Activated naive CD8-positive, alpha-beta T cell treated with anti-CD3 and anti-CD28 coated beads, Interleukin-2, amount 50 U/mL, for 24 hours (primary cell): ENCODE data around the gene DDX60.
A peak's percentile ranks its signal among the peaks of the same experiment; 100 is the strongest.
"Not testable (repeated sequence)": the region's sequence is repeated elsewhere in the genome, so short reads cannot be mapped to it uniquely, and the experiment has no call there.

Experiments used
- ATAC-seq: fragments of 150-1000 bp; cut with Tn5 transposase; one replicate; pipeline ENCODE4 v1.10.0; 2021
- DNase-seq: peaks from one replicate; pipeline ENCODE4 v3.0.0; 2021
- H3K27ac Mint-ChIP-seq: one replicate; pipeline ENCODE4 v1.8.0; 2021; ENCODE audit warnings: mild to moderate bottlenecking, mixed read lengths
- H3K27me3 Mint-ChIP-seq: one replicate; pipeline ENCODE4 v1.8.0; 2021; ENCODE audit warnings: mixed read lengths
- H3K36me3 Mint-ChIP-seq: one replicate; pipeline ENCODE4 v1.8.0; 2021; ENCODE audit warnings: low read depth, mixed read lengths
- H3K4me1 Mint-ChIP-seq: one replicate; pipeline ENCODE4 v1.8.0; 2021; ENCODE audit warnings: mixed read lengths
- H3K4me3 Mint-ChIP-seq: one replicate; pipeline ENCODE4 v1.8.0; 2021; ENCODE audit warnings: mild to moderate bottlenecking, moderate library complexity, mixed read lengths
- H3K9me3 Mint-ChIP-seq: one replicate; pipeline ENCODE4 v1.8.0; 2021; ENCODE audit warnings: mixed read lengths

Gene DDX60, protein sequence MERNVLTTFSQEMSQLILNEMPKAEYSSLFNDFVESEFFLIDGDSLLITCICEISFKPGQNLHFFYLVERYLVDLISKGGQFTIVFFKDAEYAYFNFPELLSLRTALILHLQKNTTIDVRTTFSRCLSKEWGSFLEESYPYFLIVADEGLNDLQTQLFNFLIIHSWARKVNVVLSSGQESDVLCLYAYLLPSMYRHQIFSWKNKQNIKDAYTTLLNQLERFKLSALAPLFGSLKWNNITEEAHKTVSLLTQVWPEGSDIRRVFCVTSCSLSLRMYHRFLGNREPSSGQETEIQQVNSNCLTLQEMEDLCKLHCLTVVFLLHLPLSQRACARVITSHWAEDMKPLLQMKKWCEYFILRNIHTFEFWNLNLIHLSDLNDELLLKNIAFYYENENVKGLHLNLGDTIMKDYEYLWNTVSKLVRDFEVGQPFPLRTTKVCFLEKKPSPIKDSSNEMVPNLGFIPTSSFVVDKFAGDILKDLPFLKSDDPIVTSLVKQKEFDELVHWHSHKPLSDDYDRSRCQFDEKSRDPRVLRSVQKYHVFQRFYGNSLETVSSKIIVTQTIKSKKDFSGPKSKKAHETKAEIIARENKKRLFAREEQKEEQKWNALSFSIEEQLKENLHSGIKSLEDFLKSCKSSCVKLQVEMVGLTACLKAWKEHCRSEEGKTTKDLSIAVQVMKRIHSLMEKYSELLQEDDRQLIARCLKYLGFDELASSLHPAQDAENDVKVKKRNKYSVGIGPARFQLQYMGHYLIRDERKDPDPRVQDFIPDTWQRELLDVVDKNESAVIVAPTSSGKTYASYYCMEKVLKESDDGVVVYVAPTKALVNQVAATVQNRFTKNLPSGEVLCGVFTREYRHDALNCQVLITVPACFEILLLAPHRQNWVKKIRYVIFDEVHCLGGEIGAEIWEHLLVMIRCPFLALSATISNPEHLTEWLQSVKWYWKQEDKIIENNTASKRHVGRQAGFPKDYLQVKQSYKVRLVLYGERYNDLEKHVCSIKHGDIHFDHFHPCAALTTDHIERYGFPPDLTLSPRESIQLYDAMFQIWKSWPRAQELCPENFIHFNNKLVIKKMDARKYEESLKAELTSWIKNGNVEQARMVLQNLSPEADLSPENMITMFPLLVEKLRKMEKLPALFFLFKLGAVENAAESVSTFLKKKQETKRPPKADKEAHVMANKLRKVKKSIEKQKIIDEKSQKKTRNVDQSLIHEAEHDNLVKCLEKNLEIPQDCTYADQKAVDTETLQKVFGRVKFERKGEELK (N-terminal part only)

DNA sequence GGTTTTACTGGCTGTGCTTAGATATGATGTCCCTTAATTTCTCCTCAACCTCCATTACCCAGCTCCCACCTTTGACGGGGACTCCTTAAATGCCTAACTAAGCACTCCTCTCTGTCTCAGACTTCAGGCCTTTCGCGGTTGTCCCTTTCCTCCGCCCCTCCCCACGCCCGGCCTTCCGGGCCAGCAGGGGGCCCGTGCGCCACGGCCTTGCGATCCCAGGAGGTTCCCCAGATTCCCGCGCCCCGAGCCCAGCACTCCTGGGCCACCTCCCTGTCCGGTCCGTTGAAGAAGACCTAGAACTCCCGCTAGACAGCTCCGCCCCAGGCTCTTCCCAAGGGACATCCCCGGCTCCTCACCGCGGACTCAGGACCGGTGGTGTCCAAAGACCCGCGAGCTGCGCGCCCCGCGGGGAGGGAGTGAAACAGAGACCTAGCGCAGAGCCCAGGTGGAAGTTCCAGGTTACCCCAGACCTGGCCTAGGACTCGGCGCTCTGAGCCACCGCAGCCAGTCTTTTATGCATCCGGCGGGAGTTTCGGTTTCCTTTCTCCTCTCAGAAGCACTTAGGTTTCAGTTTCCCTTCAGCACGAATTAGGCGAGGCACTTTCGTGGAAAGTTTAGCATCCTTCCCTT lies at the start of gene DDX60:
DDX60 (minus strand) TSS at position 487 of the 630 bp plus-strand sequence. CDS start 7,493 bp downstream, outside the sequence.
- Mint-ChIP-seq H3K9me3 (no peaks in the 10 kb centered on the region), H3K27ac (peak within 1 kb of the TSS; percentile 90), H3K4me1 (peaks cover 30% of the 10 kb centered on the region), H3K4me3 (peak within 1 kb of the TSS; percentile 88), H3K36me3 (no peaks in the 10 kb centered on the region), H3K27me3 (no peaks in the 10 kb centered on the region)
- ATAC-seq (peak; percentile 97), DNase-seq (peak; percentile 79)

DNA sequence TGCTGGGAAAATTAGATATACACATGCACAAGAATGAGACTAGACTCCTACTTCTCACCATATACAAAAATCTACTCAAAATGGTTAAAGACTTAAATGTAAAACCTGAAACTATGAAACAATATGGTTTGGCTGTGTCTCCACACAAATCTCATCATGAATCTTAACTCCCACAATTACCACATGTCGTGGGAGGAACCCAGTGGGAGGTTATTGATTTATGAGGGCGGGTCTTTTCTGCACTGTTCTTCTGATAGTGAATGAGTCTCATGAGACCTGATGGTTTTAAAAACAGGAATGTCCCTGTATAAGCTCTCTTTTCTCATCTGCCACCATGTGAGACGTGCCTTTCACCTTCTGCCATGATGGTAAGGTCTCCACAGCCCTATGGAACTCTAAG lies 48.5 kb upstream of the DDX60 start:
- Mint-ChIP-seq H3K27ac (no peak overlapping the region), H3K4me3 (no peak overlapping the region), H3K36me3 (peaks cover 70% of the 10 kb centered on the region), H3K27me3 (no peaks in the 10 kb centered on the region), H3K9me3 (peaks cover 26% of the 10 kb centered on the region), H3K4me1 (peaks cover 2% of the 10 kb centered on the region)
- ATAC-seq (no peak), DNase-seq (no peak)

DNA sequence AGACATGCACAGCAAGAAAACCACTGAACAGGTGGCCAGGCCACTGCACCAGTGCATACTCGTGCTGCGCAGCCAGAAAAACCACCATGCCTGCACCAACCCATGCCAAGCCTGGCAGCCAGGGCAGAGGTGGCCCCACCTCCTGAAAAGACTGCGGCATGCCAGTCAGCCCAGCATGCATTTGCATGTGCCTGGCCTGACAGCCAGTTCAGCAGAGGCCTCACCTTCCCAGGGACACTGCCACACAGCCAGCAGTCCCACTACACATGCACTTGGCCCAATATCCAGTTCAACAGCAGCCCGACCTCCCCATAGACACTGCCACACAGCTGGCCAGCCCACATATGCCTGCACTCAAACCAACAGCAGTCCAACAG lies 43.5 kb upstream of the DDX60 start:
- no peak for DNase-seq
- H3K4me3 Mint-ChIP-seq: no peak overlapping the region
- H3K27ac Mint-ChIP-seq: no peak overlapping the region
- H3K27me3 Mint-ChIP-seq: no peaks in the 10 kb centered on the region
- H3K9me3 Mint-ChIP-seq: peaks cover 24% of the 10 kb centered on the region
- peaks cover 74% of the 10 kb centered on the region for H3K36me3 Mint-ChIP-seq
- peaks cover 2% of the 10 kb centered on the region for H3K4me1 Mint-ChIP-seq
- ATAC-seq: no peak

DNA sequence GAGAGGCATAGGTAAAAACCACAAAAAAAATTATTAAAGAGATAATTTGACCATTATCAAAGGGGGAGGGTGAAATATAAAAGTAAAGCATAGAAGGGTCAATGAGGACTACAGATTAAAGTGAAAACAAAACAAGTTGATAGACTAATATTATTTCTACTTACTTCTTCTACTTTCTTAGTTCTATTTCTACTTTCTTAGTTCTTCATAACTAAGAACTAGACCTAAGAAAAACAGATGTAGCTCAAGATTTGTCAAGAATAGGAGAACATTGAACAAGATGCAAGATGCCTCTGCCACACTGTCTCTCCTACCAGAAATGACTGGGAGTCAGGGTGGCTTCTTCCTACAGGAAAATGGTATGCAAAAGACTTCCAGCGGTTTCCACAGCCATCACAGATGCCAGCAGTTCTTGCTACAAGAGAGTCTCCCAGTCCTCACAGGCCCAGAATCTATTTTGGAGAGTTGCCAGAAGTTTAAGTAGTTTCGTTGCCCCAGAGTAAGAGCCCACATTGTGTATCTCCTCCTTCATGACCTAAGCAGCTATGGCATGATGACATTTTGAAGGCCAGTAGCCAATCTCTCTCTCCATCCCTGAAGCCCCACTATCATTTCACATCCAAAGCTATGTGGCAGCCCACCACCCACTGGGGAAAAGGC lies 42.9 kb upstream of the DDX60 start:
- peaks cover 2% of the 10 kb centered on the region for H3K4me1 Mint-ChIP-seq
- H3K27me3 Mint-ChIP-seq: no peaks in the 10 kb centered on the region
- no peak overlapping the region for H3K27ac Mint-ChIP-seq
- no peak overlapping the region for H3K4me3 Mint-ChIP-seq
- ATAC-seq (no peak), DNase-seq (no peak)
- H3K9me3 Mint-ChIP-seq: peaks cover 24% of the 10 kb centered on the region
- H3K36me3 Mint-ChIP-seq: peaks cover 75% of the 10 kb centered on the region

DNA sequence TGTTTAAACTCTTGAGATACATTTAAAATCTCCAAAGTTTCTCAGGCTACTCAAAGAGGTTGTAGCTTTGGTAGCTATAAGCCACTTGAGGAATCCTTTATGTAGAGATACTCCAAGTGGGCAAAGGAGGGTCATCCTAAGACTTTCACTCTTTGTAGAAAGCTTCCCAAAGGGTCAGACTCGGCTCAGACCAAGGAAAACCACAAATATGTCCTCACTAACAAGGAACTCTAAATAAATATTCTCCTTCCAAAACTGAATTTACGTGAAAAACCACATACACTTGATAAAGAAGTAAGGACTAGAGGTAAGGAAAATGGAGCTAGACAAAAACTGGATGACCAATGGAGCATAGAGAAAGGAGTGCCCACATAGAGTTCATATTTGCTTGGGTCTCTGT lies 41.7 kb upstream of the DDX60 start:
- H3K27ac Mint-ChIP-seq: no peak overlapping the region
- H3K9me3 Mint-ChIP-seq: peaks cover 26% of the 10 kb centered on the region
- DNase-seq: no peak
- peaks cover 73% of the 10 kb centered on the region for H3K36me3 Mint-ChIP-seq
- ATAC-seq: no peak
- H3K4me3 Mint-ChIP-seq: no peak overlapping the region
- H3K4me1 Mint-ChIP-seq: peaks cover 2% of the 10 kb centered on the region
- H3K27me3 Mint-ChIP-seq: no peaks in the 10 kb centered on the region

DNA sequence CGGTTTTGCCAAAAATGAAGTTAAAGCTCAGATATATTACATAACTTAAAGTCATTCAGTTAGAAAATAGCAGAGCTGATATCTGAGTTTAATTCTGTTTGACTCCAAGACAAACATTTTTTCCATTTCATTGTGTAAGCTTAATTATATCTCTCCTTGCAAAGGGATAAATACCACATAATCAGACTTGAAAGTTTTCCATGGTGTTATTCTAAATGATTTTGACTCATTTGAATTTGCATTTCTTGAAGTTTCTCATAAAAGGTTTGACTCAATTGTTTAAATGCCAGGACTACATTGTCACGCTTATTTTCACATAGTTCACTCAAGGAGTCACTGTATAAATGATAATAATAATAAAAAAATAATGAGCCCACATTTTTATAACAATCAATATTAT lies 39.4 kb upstream of the DDX60 start:
- peaks cover 55% of the 10 kb centered on the region for H3K36me3 Mint-ChIP-seq
- H3K4me3 Mint-ChIP-seq: no peak overlapping the region
- DNase-seq (no peak), ATAC-seq (no peak)
- no peaks in the 10 kb centered on the region for H3K4me1 Mint-ChIP-seq
- peaks cover 28% of the 10 kb centered on the region for H3K9me3 Mint-ChIP-seq
- H3K27me3 Mint-ChIP-seq: no peaks in the 10 kb centered on the region
- no peak overlapping the region for H3K27ac Mint-ChIP-seq

DNA sequence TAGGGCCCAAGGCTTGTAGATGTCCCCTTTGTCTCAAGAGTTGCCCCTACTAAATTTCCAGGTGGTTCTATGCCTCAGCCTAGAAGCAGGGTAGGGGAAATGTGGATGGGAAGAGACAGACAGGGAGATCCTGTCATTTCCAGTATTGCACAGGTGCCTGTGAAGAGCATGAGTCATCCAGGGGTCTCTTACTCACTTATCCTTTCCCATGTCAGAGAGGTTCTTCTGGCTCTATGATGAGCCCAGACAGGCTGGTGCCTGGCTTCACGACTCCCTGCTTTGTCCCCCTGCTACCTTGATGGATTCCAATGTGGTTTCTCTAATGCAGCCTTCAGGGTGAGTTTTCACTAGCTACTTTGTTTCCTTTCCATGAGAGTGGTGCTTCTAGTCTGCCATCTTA lies 35.2 kb upstream of the DDX60 start:
- Mint-ChIP-seq H3K27me3 (no peaks in the 10 kb centered on the region), H3K4me1 (no peaks in the 10 kb centered on the region), H3K27ac (no peak overlapping the region)

DNA sequence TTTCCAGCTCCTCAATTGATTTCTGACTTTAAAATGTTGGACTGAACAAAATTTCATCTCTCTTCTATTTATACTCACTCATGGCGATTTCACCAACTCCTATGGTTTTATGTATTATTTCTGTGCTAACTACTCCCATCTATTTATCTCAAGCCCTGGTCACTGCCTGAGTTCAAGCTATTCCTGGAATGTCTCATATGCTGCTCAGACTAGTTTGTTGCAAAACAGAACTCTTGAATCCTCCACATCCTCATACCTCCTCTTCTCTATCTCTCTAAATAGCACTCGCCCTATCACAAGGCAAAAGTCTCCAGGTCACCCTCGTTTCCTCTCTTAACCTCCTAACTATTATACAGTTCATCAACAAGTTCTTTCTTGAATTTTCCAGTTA lies 19.0 kb upstream of the DDX60 start:
- Mint-ChIP-seq H3K4me3 (no peak overlapping the region), H3K27ac (no peak overlapping the region), H3K27me3 (no peaks in the 10 kb centered on the region), H3K4me1 (no peaks in the 10 kb centered on the region), H3K36me3 (no peaks in the 10 kb centered on the region), H3K9me3 (peaks cover 9% of the 10 kb centered on the region)
- no peak for ATAC-seq
- DNase-seq: no peak

More for the DNA sequence above, 35.2 kb upstream of the DDX60 start:
- peaks cover 27% of the 10 kb centered on the region for H3K36me3 Mint-ChIP-seq
- DNase-seq (no peak), ATAC-seq (no peak)
- no peak overlapping the region for H3K4me3 Mint-ChIP-seq
- peaks cover 54% of the 10 kb centered on the region for H3K9me3 Mint-ChIP-seq

DNA sequence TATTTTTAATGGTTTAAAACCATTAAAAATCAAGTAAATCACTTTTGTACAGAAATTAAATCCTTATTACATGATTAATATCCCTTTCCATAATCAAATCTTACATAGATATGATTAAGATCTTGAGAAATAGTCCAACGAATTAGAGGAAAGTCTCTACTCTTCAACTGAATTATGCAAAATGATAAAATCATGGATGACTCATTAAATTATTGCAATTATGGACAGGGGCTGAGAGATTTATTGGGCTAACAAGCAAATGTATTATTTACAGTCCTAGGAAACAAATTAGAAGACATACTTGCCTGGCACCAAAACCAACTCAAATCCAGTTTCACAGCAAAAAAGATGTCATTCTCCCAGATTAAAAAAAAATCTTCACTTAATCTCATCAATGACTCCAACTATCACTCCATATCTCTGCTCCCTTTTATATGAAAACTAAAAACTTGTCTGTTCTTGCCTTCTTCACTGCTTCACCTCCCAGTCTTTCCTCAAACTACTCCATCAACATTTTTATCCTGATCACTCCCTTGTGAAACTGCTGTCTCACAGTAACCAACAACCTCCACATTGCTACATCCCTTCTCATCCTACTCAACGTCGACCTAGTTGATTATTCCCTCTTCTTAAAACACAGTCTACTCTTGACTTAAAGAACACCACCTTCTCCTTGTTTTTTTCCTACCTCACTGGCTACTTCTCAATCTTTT lies 18.4 kb upstream of the DDX60 start:
- no peak overlapping the region for H3K27ac Mint-ChIP-seq

DNA sequence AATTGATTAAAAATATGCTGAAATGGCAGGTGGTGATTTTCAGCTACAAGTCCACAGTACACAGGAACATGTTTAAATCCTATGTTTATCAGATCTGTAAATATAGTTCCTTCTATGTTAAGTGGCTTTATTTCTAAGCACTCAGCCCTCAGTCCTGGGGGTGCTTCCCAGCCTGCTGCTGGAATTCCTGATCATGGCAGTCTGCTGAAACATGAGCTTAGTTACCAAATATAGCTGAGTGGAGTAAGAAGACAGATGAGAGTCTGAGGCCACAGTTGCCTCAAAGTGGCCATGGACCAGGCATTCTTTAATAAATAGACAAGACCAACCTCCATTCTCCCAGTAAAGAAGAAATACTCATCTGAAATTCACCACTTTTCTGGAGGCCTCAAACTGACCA lies 17.1 kb upstream of the DDX60 start:
- H3K9me3 Mint-ChIP-seq: no peaks in the 10 kb centered on the region
- H3K36me3 Mint-ChIP-seq: no peaks in the 10 kb centered on the region
- no peaks in the 10 kb centered on the region for H3K4me1 Mint-ChIP-seq
- no peaks in the 10 kb centered on the region for H3K27me3 Mint-ChIP-seq
- no peak overlapping the region for H3K4me3 Mint-ChIP-seq
- H3K27ac Mint-ChIP-seq: no peak overlapping the region
- ATAC-seq: no peak
- DNase-seq: no peak

More for the DNA sequence above, 18.4 kb upstream of the DDX60 start:
- H3K36me3 Mint-ChIP-seq: no peaks in the 10 kb centered on the region
- ATAC-seq: no peak
- no peak for DNase-seq
- H3K9me3 Mint-ChIP-seq: peaks cover 9% of the 10 kb centered on the region
- H3K4me3 Mint-ChIP-seq: no peak overlapping the region
- H3K27me3 Mint-ChIP-seq: no peaks in the 10 kb centered on the region
- H3K4me1 Mint-ChIP-seq: no peaks in the 10 kb centered on the region

DNA sequence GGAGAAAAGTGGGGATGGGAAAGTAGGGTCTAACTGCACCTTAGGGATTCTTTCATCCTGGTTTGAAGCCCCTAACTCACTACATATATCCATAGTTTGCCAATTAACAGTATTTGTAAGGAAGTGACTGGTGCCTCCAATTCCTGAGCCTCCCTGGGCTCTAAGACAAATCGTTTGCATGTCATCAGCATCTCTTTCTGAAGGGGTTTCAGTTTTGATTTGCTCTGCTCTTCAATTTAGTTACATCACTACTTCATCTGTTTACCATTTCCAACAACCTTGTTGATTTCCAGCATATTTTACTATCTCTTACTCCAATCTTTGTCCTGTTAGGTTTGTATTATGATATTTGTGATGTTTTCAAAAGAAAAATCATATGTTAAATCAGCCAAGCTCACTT lies 15.5 kb upstream of the DDX60 start:
- no peaks in the 10 kb centered on the region for H3K9me3 Mint-ChIP-seq
- no peak for DNase-seq
- H3K4me1 Mint-ChIP-seq: no peaks in the 10 kb centered on the region
- no peaks in the 10 kb centered on the region for H3K27me3 Mint-ChIP-seq
- no peak for ATAC-seq
- H3K4me3 Mint-ChIP-seq: no peak overlapping the region
- no peaks in the 10 kb centered on the region for H3K36me3 Mint-ChIP-seq
- H3K27ac Mint-ChIP-seq: no peak overlapping the region

DNA sequence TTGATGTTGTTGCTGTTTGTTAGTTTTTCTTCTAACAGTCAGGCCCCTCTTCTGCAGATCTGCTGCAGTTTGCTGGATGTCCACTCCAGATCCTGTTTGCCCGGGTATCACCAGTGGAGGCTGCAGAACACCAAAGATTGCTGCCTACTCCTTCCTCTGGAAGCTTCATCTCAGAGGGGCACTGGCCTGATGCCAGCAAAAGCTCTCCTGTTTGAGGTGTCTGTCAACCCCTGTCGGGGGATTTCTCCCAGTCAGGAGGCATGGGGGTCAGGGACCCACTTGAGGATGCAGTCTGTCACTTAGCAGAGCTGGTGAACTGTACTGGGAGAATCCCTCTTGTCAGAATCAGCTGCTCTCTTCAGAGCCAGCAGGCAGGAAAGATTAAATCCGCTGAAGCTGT lies 12.0 kb upstream of the DDX60 start:
- H3K4me3 Mint-ChIP-seq, DNase-seq, H3K9me3 Mint-ChIP-seq, ATAC-seq, H3K4me1 Mint-ChIP-seq, H3K27me3 Mint-ChIP-seq, H3K27ac Mint-ChIP-seq, H3K36me3 Mint-ChIP-seq: not testable (repeated sequence)

DNA sequence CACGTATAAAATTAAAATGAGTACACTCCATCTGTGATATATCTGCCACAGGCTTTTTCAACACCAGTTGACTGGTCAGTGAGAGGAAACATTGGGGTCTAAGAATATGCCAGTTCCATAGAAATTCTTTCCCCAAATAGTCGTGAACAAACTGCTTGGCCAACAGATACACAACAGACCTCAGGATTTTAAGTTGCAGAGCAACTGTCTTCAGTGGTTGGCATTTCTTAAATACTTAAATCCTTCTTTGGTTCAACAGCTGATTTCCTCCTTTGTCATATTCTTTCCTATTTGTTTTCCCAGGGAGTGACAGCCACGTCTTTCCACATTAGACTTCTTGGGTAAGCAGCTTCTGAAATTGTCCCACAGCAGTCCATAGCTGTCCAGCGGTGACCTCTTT lies 7.0 kb upstream of the DDX60 start:
- ATAC-seq (no peak), DNase-seq (no peak)
- Mint-ChIP-seq H3K27me3 (no peaks in the 10 kb centered on the region), H3K4me3 (no peak overlapping the region), H3K27ac (no peak overlapping the region), H3K9me3 (no peaks in the 10 kb centered on the region), H3K4me1 (peaks cover 2% of the 10 kb centered on the region), H3K36me3 (peaks cover 1% of the 10 kb centered on the region)
